Endothelial cell (in vitro differentiated cells): ENCODE measurements around the gene PTPRT. TPM values are rescaled to one million over a fixed set of nuclear protein-coding genes. Genes with fewer than 3 reads are reported as not detected.

ENCODE experiments used
- DNase-seq: peaks from one replicate; pipeline ENCODE4 v3.0.0; 2021; ENCODE audit warnings: low spot score
- H3K27ac Mint-ChIP-seq: one replicate; pipeline ENCODE4 v1.8.0; 2021; ENCODE audit warnings: mixed read lengths, inconsistent platforms; ENCODE audit not compliant: unreplicated experiment
- H3K27me3 Mint-ChIP-seq: one replicate; pipeline ENCODE4 v1.8.0; 2021; ENCODE audit warnings: mild to moderate bottlenecking, moderate library complexity, mixed read lengths, inconsistent platforms; ENCODE audit not compliant: unreplicated experiment
- H3K36me3 Mint-ChIP-seq: one replicate; pipeline ENCODE4 v1.8.0; 2021; ENCODE audit warnings: mild to moderate bottlenecking, low read depth, mixed read lengths, inconsistent platforms; ENCODE audit not compliant: unreplicated experiment
- H3K4me1 Mint-ChIP-seq: one replicate; pipeline ENCODE4 v1.8.0; 2021; ENCODE audit warnings: mild to moderate bottlenecking, mixed read lengths, inconsistent platforms; ENCODE audit not compliant: unreplicated experiment
- H3K4me3 Mint-ChIP-seq: one replicate; pipeline ENCODE4 v1.8.0; 2021; ENCODE audit warnings: mild to moderate bottlenecking, mixed read lengths, inconsistent platforms; ENCODE audit not compliant: unreplicated experiment
- H3K9me3 Mint-ChIP-seq: one replicate; pipeline ENCODE4 v1.8.0; 2021; ENCODE audit warnings: mixed read lengths, inconsistent platforms; ENCODE audit not compliant: unreplicated experiment
- CTCF ChIP-seq: fragments of 200-600 bp; sonication (generic); IDR thresholded peaks from one replicate; pipeline ENCODE4 v1.5.0; 2021; ENCODE audit warnings: antibody characterized with exemption; ENCODE audit not compliant: unreplicated experiment
- total RNA-seq: library from RNA; stranded (reverse); fragmentation: NEBNext Ultra II Directional; extraction: Animal tissue kit (Norgen Biotek cat#: 25700); gene quantifications from one replicate; pipeline ENCODE4 v1.2.1, GENCODE V29; 2021; ENCODE audit not compliant: unreplicated experiment

Gene PTPRT
- total RNA-seq, 1 donor from 2014 or later = 0.10 TPM

GRCh38 chr20:42399802-42400201, 789.9 kb downstream of the PTPRT start:
- no peak overlapping the region for H3K27ac Mint-ChIP-seq
- no peak overlapping the region for H3K4me3 Mint-ChIP-seq
- H3K4me1 Mint-ChIP-seq = no peaks in the 10 kb centered on the region
- peaks cover 25% of the 10 kb centered on the region for H3K9me3 Mint-ChIP-seq
- DNase-seq = no peak
- H3K36me3 Mint-ChIP-seq = peaks cover 8% of the 10 kb centered on the region
- TF ChIP-seq CTCF = no peak
- H3K27me3 Mint-ChIP-seq = peaks cover 2% of the 10 kb centered on the region

- DNase-seq = no peak
- H3K4me3 Mint-ChIP-seq = no peak overlapping the region
These were observed 797.3 kb downstream of the PTPRT start for GRCh38 chr20:42392442-42392841.

GRCh38 chr20:42391807-42392206, 797.9 kb downstream of the PTPRT start:
- no peak for TF ChIP-seq CTCF
- Mint-ChIP-seq H3K4me1 (no peaks in the 10 kb centered on the region), H3K9me3 (peaks cover 13% of the 10 kb centered on the region), H3K4me3 (no peak overlapping the region), H3K27me3 (no peaks in the 10 kb centered on the region), H3K27ac (no peak overlapping the region), H3K36me3 (no peaks in the 10 kb centered on the region)
- no peak for DNase-seq

More at GRCh38 chr20:42392442-42392841, 797.3 kb downstream of the PTPRT start:
- Mint-ChIP-seq H3K27ac (no peak overlapping the region), H3K9me3 (peaks cover 7% of the 10 kb centered on the region), H3K27me3 (no peaks in the 10 kb centered on the region), H3K4me1 (no peaks in the 10 kb centered on the region), H3K36me3 (no peaks in the 10 kb centered on the region)
- TF ChIP-seq CTCF = no peak

- no peaks in the 10 kb centered on the region for H3K27me3 Mint-ChIP-seq
- no peak for TF ChIP-seq CTCF
- no peaks in the 10 kb centered on the region for H3K4me1 Mint-ChIP-seq
- peaks cover 64% of the 10 kb centered on the region for H3K9me3 Mint-ChIP-seq
- no peak overlapping the region for H3K27ac Mint-ChIP-seq
- H3K4me3 Mint-ChIP-seq = no peak overlapping the region
- peaks cover 9% of the 10 kb centered on the region for H3K36me3 Mint-ChIP-seq
- no peak for DNase-seq
These were observed 809.4 kb downstream of the PTPRT start for GRCh38 chr20:42380287-42380686.

GRCh38 chr20:42379385-42379784, 810.3 kb downstream of the PTPRT start:
- H3K9me3 Mint-ChIP-seq = peaks cover 59% of the 10 kb centered on the region
- H3K27ac Mint-ChIP-seq = no peak overlapping the region
- peaks cover 9% of the 10 kb centered on the region for H3K36me3 Mint-ChIP-seq
- no peaks in the 10 kb centered on the region for H3K27me3 Mint-ChIP-seq
- H3K4me3 Mint-ChIP-seq = no peak overlapping the region
- no peak for DNase-seq
- H3K4me1 Mint-ChIP-seq = no peaks in the 10 kb centered on the region
- no peak for TF ChIP-seq CTCF
